Measurements from ENCODE around the gene ADSL.
A peak's percentile ranks its signal among the peaks of the same experiment; 100 is the strongest.
"Not testable (repeated sequence)": the region's sequence is repeated elsewhere in the genome, so short reads cannot be mapped to it uniquely, and the experiment has no call there.

Gene ADSL

GRCh38 chr22:40376149-40376548, 29.8 kb downstream of the ADSL start:
- no peak for DNase-seq

DNA sequence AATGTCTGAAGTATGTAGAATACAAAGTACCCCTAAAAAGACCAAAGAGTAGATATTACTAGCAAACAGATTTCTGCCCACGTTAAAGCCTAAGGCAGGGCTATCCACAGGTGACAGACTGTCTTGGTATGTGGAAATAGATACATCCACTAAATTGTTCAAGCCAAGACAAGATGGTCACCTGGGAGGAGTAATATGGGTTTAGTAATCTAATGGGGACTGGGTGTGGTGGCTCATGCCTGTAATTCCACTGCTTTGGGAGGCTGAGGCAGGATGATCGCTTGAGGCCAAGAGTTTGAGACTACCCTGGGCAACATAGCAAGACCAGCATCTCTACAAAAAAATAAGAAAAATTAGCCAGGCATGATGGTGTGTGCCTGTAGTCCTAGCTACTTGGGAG, 31.6 kb downstream of the ADSL start:
- no peak for DNase-seq

DNA sequence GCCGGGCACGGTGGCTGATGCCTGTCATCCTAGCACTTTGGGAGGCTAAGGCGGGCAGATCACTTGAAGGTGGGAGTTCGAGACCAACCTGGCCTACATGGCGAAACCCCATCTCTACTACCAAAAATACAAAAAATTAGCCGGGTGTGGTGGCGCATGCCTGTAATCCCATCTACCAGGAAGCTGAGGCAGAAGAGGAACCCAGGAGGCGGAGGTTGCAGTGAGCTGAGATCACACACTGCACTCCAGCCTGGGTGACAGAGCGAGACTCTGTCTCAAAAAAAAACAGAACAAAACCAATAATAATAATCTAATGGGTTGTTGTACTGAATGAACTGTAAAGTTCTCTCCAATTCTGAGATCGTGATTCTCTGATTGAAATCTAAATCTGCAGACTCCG, 32.1 kb downstream of the ADSL start:
- DNase-seq: not testable (repeated sequence)

- no peak for DNase-seq
Observed at GRCh38 chr22:40381461-40381860, 35.2 kb downstream of the ADSL start.

GRCh38 chr22:40383905-40384304, 37.6 kb downstream of the ADSL start:
- no peak for DNase-seq

DNA sequence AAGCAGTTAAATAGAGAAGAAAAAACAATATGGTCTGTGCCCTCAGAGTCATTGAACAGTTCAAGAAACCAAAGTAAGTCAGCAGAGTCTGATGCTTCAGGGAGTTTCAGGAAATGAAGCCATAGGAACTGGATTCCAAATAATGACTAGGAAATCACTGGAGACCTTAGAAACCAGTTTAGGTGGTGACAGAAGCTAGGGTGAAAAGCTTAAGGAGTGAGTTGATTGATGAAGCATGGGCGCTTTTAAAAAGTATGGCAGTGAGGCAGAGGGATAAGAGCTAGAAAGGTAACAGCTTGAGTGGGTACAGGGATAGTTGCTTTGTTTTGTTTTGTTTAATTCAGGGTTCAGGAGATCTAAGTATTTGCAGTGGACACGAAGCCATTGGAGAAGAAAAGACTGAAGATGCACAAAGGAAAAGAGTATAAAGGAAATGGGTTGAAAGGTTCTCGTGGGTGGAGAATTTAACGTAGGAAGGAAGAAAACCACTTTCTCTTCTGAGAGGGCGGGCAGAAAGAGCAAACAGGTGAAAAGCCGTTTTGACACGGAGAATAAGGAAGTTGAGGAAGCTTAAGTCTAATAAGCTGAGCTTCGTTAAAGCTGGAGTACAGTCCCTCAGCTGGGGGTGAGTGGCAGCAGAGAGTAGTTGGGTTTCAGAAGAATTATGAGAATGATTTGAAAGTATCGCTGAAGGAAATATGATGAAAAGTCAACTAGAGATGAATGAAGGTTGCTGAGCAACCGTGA, 38.9 kb downstream of the ADSL start:
- no peak for DNase-seq

DNA sequence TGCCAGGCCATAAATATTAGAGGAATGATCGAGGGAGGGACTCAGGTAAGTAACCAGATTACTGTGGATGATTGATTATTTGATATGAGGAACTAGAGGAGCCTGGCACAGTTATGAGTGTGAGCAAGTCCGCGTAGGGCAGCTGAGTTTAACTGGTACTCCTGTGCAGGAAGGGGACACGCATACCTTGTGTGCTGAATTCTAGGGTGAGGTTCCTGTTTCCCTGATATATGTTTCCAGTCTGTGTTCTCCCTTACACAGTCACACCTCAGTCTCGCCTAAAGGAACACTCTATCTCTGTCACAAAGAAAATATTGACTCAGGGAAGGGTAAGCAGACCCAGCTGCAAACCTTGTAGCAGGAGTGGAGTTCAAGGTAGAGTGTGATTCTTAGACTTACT, 41.4 kb downstream of the ADSL start:
- no peak for DNase-seq

GRCh38 chr22:40388231-40388630, 41.9 kb downstream of the ADSL start:
- DNase-seq: no peak

DNA sequence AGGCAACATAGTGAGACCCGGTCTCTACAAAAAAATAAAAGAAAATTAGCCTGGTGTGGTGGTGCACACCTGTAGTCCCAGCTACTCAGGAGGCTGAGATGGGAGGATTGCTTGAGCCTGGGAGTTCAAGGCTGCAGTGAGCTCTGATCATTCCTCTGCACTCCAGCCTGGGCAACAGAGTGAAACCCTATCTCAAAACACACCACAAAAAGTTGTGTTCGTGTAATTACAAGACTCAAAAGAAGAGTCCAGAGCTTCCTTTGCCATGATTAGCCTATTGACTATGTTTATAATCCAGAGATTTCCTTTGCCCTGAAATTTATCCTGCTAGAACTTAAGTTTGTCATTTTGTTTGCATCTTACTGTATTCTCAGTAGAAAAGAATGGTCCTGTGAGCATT, 45.1 kb downstream of the ADSL start:
- DNase-seq: no peak

DNA sequence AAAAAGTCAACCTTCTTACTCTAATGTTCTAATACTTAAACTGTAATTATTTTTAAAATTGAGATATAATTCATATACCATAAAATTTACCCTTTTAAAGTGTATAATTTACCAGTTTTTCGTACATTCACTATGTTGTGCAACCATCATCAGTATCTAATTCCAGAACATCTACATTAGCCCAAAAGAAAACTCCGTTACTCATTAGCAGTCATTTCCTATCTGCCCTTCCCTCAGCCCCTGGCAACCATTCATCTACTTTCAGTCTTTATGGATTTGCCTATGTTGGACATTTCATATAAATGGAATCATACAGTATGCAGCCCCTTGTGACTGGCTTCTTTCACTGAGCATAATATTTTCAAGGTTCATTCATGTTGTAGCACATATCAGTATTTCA, 46.3 kb downstream of the ADSL start:
- DNase-seq: no peak

GRCh38 chr22:40394607-40395006, 48.3 kb downstream of the ADSL start:
- DNase-seq: no peak

GRCh38 chr22:40395607-40396006, 49.3 kb downstream of the ADSL start:
- no peak for DNase-seq

GRCh38 chr22:40396882-40397281, 50.6 kb downstream of the ADSL start:
- DNase-seq: peak; percentile 27 to 64

DNA sequence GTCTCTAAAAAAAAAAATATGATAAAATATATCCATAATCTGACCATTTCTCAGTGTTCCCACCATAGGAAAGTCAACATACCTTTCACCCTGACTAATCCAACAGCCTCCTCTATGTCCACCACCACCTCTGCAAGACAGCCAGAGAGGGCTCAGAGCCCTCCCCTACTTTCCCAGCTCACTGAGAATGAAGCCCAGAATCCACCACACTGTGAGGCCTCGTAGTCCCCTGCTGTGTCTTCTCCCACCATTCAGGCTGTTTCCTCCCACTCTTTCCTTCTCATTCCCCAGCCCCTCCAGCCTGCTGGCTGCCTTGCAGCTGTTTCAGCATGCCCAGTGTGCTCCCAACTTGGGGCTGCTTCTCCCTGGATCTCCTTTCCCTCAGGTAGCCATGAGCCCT, 51.1 kb downstream of the ADSL start:
- DNase-seq: no peak

DNA sequence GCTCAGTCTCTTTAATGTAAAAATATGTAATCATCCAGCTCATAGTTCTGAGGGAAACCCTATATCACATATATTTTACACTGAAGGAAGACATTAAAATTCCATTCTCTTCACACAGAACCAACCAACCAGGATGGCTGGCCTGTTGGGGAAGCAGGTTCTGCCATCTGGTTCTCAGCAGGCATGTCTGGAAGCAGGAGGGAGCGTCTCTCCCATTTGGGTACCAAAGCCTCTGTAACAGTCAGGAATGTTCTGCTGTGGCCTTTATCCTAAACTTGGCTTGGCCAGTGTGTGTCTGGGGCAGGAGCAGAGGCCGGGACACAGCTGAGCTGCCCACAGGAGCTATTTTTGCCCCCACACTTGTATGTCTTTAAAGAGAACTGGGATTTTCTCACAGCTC, 53.3 kb downstream of the ADSL start:
- no peak for DNase-seq

- no peak for DNase-seq
Observed at GRCh38 chr22:40400159-40400558, 53.9 kb downstream of the ADSL start.

GRCh38 chr22:40401532-40401931, 55.2 kb downstream of the ADSL start:
- DNase-seq: no peak

DNA sequence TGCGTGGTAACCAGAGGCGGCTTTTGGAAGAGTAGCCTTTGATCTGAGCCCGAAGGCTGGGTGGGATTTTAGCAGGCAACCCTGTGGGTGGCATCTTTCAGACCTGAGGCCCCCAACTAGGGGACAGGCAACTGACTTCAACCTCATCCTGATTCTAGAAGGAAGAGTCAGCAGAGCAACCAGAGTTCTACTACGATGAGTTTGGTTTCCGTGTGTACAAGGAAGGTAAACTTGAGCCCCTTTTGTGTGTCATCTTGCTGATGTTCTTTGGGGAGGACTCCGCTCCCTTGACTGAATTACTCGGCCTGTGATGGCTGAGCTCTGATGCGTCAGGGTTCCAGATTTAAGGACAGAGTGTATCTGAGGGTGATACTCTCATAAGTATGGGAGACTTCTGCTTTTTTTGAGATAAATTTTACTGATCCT, 55.7 kb downstream of the ADSL start:
- DNase-seq: no peak

- no peak for DNase-seq
Observed at GRCh38 chr22:40403141-40403540, 56.8 kb downstream of the ADSL start.

DNA sequence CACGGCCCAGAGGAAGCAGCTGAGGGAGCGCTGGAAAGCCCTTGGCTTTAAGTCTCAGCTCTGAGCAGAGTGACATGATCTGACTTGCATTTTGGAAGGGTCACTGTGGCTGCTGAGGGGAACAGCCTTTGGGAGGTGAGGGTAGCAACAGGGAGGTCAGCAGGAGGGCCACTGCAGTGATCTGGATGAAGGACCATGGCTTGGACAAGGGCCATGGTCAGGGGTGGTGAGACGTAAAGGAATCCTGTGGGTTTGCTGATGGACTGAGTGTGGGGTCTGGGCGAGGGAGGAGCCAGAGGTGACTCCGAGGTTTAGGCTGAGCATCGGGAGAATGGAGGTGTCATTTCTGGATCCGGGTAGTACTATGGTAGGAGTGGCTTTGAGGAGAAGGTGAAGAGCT, 57.4 kb downstream of the ADSL start:
- no peak for DNase-seq

DNA sequence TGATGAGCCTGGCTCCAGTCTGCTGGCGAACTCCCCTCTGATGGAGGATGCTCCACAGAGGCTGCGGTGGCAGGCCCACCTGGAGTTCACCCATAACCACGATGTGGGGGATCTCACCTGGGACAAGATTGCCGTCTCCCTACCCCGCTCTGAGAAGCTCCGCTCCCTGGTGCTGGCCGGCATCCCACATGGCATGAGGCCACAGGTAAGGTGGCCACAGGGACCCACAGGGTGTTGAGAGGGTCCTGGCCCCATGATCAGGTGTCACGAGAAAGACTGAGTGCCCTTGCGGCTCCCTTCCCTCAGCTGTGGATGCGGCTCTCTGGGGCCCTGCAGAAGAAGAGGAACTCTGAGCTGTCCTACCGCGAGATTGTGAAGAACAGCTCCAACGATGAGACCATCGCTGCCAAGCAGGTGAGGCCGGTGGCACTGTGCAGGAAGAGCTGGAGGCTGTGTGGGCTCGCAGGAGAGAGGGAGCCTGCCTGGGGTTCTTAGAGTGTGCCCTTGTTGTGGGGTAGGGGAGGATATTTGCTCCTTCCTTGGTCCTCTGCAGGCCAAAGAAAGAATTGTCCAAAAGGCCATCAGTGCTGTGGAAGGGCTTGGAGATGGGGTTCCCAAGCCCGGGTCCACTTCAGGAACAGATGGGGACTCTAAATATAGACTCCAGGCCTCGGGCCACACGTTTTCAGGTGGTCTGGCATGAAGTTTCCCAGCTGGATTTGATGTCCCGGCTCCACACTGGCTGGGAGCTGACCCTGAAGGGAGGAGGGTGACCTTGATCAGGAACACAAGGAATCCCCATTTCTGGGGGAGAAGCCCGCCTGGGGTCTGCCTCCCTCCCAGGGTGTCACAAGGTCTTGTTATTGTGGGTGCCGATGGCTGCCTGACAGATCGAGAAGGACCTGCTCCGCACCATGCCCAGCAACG, 58.2 kb downstream of the ADSL start:
- DNase-seq: no peak

- DNase-seq: no peak
Observed at GRCh38 chr22:40405178-40406062, 59.1 kb downstream of the ADSL start.
